GM21381 (cell line): ENCODE measurements around the gene MCM3.

Experiments
- ATAC-seq: cut with Tn5 transposase; IDR thresholded peaks from one replicate; pipeline ENCODE4 v1.9.1; 2021; ENCODE audit warnings: mild to moderate bottlenecking, moderate library complexity; ENCODE audit not compliant: unreplicated experiment

Gene MCM3

GRCh38 chr6:52254731-52255378, 29.7 kb downstream of the MCM3 start:
- no peak for ATAC-seq

DNA sequence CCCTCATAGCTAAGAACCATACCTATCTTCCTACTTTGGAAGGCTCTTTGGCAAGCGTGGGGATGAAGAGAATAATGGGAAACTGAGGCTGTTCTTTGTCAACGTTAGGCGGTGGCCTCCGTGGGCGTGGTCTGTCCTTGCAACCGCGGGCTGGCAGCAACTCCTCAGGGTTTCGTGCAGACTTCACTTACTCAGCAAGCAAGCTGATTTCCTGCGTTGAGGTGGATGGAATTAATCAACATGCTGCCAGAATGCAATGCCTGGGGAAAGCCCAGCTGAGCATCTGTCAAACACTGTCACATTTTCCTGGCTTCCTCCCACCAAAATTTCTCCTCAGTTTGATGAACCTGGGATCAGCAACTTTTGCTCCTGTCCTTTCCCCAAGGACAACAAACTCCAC, 31.0 kb downstream of the MCM3 start:
- ATAC-seq, result no peak

- ATAC-seq, result no peak
Observed at GRCh38 chr6:52251113-52251512, 33.4 kb downstream of the MCM3 start.

- ATAC-seq, result no peak
Observed at GRCh38 chr6:52249078-52249477, 35.5 kb downstream of the MCM3 start.

DNA sequence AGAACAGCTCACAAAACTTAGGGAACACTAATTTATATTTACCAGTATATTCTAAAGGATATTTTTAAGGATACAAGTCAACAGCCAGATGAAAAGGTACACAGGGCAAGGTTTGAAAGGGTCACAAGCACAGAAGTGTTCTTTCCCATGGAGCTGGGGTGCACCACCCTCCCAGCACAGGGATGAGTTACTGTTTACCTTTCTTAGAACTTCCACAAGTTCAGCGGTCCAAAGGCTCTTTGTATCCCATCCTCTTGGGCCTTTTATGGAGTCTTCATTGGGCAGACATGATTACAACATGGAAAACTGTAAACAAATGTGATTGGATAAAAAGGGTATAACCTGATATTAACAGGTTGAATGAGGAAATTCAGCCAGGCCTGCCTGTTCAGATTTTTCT, 39.1 kb downstream of the MCM3 start:
- no peak for ATAC-seq

GRCh38 chr6:52244400-52244799, 40.1 kb downstream of the MCM3 start, which contains the start of gene IL17F:
TSS of gene IL17F (minus strand) at chr6:52244500. CDS start at chr6:52244429, 71 bp downstream.
- ATAC-seq, result no peak

- ATAC-seq, result no peak
Observed at GRCh38 chr6:52243282-52243893, 41.2 kb downstream of the MCM3 start.

DNA sequence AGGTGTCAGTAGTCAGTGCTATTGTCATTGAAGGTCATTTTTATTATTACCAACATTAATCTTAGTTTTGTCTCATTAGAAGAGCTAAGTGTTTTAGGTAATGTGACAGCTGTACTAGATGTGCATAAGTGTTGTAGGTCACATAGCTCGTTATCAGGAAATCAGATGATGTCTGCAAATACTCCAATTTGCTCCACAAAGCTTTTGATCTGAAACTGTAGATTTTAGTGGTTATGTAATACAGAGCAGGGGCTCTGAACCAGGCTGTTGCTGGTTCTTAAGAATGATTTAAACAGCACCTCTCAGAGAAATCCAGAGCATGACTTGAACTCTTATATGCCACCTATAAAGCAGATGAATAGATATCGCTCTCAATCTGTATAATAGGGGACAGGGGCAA, 42.7 kb downstream of the MCM3 start:
- ATAC-seq, result no peak

GRCh38 chr6:52233975-52234823, 50.3 kb downstream of the MCM3 start:
- ATAC-seq, result peak; percentile 63

DNA sequence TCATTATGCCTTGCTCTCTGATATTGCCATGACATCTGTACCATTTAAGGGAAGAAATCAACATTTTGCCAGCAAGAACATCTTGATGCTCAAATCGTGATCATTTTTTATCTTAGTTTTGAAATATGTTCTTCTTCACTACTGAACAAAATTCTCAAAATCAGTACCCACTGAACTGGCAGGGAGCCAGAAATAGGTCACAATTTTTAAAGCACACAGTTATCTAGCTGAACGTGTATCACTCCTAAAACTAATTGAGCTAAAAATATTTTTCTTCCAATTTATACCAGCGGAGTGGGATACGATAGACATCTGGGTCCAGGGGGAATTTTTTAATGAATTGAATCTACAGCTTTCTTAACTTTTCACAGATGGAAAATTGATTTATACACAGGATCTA, 51.5 kb downstream of the MCM3 start:
- ATAC-seq, result no peak

DNA sequence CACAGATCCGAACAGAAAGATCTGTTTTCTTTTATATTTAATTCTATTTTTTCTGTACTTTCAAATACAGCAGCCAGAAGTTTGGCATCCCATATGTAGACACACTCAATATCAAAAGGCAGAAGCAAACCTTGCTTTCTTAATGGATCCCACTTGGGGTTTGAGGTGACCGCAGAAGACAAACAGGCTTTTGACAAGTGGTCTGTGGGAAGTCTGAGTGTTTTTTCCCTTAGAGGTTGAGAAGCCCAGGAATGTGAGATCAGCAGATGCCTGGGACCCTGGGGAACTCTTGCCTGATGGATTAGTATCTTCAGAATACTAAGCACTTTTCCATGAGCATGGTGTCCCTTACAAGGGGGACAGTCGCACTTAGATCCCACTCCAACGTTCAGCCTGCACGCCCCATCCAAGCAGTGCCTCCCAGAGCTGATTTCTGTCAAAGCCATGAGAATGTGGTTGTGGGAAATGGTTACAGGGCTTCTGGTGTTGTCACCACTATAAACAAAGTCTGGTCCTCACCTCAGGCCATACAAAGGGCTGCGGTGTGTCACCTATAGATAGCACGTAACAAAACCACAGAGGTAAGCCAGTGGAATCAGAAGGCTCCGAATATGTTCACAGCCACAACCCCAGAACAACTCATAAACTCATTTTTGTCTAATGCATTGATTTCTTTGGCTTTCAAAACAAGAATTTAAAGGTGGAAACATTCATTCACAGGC, 53.0 kb downstream of the MCM3 start:
- ATAC-seq, result peak; percentile 47

DNA sequence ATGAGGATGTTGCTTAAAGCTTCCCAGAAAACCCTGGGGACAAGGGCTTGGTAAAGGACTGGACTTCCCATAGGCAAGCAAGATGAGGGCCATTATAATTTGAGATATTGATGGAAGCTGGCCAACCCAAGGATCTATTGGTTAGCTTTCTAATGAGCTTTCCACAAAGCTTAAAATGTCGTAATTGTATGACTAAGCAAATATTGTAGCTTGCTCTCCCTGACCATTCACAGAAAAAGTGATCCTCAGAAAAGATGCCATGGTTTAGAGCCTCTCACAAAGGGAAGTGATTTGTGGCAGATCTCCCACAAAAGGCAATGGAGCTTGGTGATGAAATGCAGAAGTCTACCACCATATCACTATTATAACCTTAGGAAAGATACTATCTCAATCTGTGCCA, 53.9 kb downstream of the MCM3 start:
- no peak for ATAC-seq

GRCh38 chr6:52227495-52227894, 57.0 kb downstream of the MCM3 start:
- peak; percentile 98 for ATAC-seq

GRCh38 chr6:52221302-52221701, 63.2 kb downstream of the MCM3 start:
- ATAC-seq, result peak; percentile 84

GRCh38 chr6:52217761-52218160, 66.8 kb downstream of the MCM3 start:
- ATAC-seq, result no peak

GRCh38 chr6:52216932-52217575, 67.5 kb downstream of the MCM3 start:
- no peak for ATAC-seq

- no peak for ATAC-seq
Observed at GRCh38 chr6:52215787-52216186, 68.8 kb downstream of the MCM3 start.
